ENCODE results near the gene GBA2. TPM values are rescaled to one million over a fixed set of nuclear protein-coding genes. Genes with fewer than 3 reads are reported as not detected.
A peak's percentile ranks its signal among the peaks of the same experiment; 100 is the strongest.

Gene GBA2
- total and polyA plus RNA-seq, 8 donors, result 63.3 to 113 (median 92.2) TPM

DNA sequence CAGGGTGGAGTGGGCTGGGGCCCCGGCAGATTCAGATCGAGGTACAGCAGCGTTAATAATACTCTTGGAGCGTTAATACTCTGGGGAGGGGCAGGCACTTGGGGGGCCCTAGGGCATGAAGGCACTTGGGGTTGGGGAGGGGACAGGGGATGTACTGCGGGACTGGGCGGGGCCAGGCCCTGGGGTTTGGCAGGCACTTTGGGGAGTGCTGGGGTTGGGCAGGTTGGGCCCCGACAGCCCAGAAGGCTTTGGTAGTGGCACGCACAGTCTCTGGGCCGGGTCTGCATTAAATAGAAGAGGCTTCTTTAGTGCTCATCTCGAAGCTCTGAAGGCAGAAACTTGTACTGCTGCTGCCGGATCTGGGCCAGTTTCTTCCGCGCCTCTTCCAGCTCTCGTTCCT, 51.5 kb downstream of the GBA2 start:
- Histone ChIP-seq H3K4me3 (no peak overlapping the region), H3K27me3 (no peaks in the 10 kb centered on the region), H3K4me1 (peaks cover 4 to 7% of the 10 kb centered on the region in 2 donors), H3K9me3 (no peaks in the 10 kb centered on the region), H3K36me3 (peaks cover 0 to 71% of the 10 kb centered on the region in 2 donors), H3K27ac (peak overlapping the region in 1 of 2 donors; percentile 38)
- no peak for ATAC-seq
- DNase-seq, result no peak
- TF ChIP-seq, protein P1, sequence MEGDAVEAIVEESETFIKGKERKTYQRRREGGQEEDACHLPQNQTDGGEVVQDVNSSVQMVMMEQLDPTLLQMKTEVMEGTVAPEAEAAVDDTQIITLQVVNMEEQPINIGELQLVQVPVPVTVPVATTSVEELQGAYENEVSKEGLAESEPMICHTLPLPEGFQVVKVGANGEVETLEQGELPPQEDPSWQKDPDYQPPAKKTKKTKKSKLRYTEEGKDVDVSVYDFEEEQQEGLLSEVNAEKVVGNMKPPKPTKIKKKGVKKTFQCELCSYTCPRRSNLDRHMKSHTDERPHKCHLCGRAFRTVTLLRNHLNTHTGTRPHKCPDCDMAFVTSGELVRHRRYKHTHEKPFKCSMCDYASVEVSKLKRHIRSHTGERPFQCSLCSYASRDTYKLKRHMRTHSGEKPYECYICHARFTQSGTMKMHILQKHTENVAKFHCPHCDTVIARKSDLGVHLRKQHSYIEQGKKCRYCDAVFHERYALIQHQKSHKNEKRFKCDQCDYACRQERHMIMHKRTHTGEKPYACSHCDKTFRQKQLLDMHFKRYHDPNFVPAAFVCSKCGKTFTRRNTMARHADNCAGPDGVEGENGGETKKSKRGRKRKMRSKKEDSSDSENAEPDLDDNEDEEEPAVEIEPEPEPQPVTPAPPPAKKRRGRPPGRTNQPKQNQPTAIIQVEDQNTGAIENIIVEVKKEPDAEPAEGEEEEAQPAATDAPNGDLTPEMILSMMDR (IDR thresholded peaks at IDR 0.05), result no peak
- intact Hi-C loops (cut with DNase I), result no loop called here

DNA sequence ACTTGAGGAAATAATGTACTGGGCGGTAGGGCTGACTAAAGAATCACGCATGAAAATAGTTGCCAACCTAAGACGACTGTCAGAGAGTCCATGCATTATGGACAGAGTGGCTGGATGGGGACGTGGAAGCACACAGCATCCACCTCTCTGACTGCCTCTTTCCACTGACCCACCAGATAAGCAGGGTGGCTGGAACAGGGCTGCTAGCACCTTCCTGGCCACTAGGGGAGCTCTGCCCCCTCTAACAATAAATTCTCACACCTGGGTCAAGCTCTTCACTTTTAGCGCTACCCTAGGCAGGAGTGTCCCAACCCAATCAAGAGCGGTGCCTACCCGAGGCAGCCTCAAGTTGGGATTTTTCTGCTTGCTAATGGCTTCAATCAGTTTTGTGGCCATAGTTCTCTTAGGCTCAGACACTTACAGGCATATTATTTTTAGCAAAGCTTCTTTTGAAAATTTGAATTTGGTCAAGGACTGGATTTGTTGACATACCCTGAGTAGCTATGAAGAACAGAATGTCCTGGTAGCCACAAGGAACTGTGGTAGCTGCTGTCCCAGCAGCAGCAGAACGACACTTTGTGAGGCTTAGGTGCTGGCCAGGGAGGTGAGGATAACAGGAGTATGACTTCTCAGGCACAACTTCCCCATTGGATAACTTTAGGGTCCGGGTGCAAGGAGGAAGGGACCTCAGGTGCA, 52.4 kb downstream of the GBA2 start:
- Histone ChIP-seq H3K36me3 (peaks cover 0 to 62% of the 10 kb centered on the region in 2 donors), H3K9me3 (no peaks in the 10 kb centered on the region), H3K27me3 (no peaks in the 10 kb centered on the region), H3K4me3 (no peak overlapping the region), H3K4me1 (peaks cover 4 to 7% of the 10 kb centered on the region in 2 donors), H3K27ac (peak overlapping the region in 1 of 2 donors; percentile 38)
- ATAC-seq (peak; percentile 88), DNase-seq (peak in 2 of 4 donors; percentile 24 to 59)
- intact Hi-C loops (cut with DNase I), result no loop called here
- TF ChIP-seq, protein P1 (IDR thresholded peaks at IDR 0.05), result peak; percentile 89 to 92

DNA sequence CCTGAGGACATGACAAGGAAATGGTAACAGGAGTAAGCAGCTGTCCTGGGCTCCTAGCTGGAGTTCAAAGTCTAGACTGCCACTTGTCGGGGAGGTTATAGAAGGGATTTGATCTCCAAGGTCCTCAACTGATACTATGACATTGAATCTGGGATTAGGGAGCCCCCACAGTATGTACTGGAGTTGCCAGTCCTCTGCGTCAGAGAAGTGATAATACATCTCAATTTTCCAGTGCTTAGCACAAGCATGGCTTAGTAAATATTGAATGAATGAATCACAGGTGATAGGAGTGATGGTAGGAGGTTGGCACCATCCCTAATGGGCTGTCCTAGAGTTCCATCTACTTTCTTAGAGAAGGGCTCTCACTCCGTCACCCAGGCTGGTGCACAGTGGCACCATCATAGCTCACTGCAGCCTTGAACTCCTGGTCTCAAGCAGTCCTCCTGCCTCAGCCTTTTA, 53.1 kb downstream of the GBA2 start:
- Histone ChIP-seq H3K4me1 (peaks cover 4 to 12% of the 10 kb centered on the region in 2 donors), H3K27me3 (no peaks in the 10 kb centered on the region), H3K9me3 (no peaks in the 10 kb centered on the region), H3K4me3 (no peak overlapping the region), H3K36me3 (peaks cover 0 to 56% of the 10 kb centered on the region in 2 donors), H3K27ac (peak overlapping the region in 1 of 2 donors; percentile 38)
- intact Hi-C loops (cut with DNase I), result no loop called here
- TF ChIP-seq, protein P1 (IDR thresholded peaks at IDR 0.05), result no peak
- DNase-seq, result no peak
- peak; percentile 38 for ATAC-seq

DNA sequence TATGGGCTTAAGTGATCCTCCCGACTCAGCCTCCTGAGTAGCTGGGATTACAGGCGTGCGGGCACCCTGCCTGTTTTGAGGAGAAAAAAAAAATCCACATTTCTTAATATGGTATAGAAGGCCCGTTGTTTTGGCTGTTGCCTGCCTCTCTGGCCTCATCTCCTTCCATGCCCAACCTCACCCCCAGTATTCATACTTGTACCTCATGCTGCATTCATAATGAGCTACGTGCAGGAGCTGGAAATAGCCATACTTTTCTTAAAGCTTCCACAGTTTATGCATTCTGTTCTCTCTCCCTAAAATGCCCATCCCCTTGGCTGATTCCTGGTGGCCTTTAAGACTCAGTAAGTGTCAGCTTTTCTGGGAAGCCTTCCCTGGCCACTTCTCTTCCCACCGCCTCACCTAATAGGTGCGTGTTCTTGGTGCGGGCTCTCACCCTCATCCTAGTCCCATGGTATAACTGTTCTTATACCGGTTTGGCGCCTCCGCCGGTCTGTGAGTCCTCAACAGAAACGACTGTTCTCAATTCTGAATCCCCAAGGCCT, 57.2 kb downstream of the GBA2 start:
- peaks cover 0 to 14% of the 10 kb centered on the region in 2 donors for H3K36me3 ChIP-seq
- DNase-seq (no peak), ATAC-seq (no peak)
- TF ChIP-seq, protein P1 (IDR thresholded peaks at IDR 0.05), result no peak
- peaks cover 4 to 19% of the 10 kb centered on the region in 2 donors for H3K4me1 ChIP-seq
- H3K27ac ChIP-seq, result peak overlapping the region; percentile 75 to 87
- H3K27me3 ChIP-seq, result peaks cover 0 to 9% of the 10 kb centered on the region in 2 donors
- H3K4me3 ChIP-seq, result no peak overlapping the region
- no peaks in the 10 kb centered on the region for H3K9me3 ChIP-seq
- intact Hi-C loops (cut with DNase I), result no loop called here

DNA sequence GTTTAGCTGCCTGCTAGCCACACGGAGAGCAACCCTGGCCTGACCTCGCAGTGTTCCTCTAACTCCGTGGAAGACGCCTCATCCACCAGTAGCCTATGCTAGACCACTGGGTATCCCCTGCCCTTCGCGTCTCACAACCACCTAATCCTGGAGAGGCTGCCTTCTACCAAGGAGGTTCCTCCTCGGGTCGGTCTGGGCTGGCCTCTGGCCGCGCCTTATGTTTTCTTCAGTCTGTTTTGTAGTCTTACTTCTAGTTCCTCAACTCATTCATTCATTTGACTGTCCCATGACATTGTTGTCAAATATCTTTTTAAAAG, 57.7 kb downstream of the GBA2 start:
- no peak for ATAC-seq
- H3K4me3 ChIP-seq, result peak overlapping the region; percentile 68

More for the DNA sequence above, 57.7 kb downstream of the GBA2 start:
- TF ChIP-seq, protein P1 (IDR thresholded peaks at IDR 0.05), result no peak
- intact Hi-C loops (cut with DNase I), result no loop called here
- peaks cover 0 to 9% of the 10 kb centered on the region in 2 donors for H3K27me3 ChIP-seq
- H3K36me3 ChIP-seq, result peaks cover 0 to 9% of the 10 kb centered on the region in 2 donors
- peaks cover 4 to 19% of the 10 kb centered on the region in 2 donors for H3K4me1 ChIP-seq
- no peak for DNase-seq
- H3K27ac ChIP-seq, result peak overlapping the region; percentile 75 to 87
- no peaks in the 10 kb centered on the region for H3K9me3 ChIP-seq
